ENCODE measurements around the gene SGMS2.

DNA sequence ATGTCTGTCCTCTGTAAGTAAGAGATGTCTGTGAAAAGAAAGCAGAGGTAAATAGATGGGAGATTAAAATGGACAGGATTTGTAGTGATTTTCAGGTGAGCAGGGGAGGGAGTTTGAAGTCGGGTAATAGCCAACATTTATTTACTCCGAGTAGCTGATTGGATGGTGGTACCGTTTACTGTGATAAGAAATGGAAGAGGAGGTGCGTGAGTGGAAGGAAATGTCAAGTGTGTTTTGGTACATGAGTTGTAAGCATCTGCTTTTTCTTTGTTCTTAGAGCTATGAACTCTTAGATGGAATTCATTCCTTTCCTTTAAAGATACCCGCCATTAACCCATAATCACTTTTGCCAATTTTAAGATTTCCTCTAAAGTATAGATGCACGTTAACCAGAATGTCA, 45.5 kb downstream of the SGMS2 start:
- TF ChIP-seq, protein P1, sequence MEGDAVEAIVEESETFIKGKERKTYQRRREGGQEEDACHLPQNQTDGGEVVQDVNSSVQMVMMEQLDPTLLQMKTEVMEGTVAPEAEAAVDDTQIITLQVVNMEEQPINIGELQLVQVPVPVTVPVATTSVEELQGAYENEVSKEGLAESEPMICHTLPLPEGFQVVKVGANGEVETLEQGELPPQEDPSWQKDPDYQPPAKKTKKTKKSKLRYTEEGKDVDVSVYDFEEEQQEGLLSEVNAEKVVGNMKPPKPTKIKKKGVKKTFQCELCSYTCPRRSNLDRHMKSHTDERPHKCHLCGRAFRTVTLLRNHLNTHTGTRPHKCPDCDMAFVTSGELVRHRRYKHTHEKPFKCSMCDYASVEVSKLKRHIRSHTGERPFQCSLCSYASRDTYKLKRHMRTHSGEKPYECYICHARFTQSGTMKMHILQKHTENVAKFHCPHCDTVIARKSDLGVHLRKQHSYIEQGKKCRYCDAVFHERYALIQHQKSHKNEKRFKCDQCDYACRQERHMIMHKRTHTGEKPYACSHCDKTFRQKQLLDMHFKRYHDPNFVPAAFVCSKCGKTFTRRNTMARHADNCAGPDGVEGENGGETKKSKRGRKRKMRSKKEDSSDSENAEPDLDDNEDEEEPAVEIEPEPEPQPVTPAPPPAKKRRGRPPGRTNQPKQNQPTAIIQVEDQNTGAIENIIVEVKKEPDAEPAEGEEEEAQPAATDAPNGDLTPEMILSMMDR (IDR thresholded peaks at IDR 0.05 in 4 of 5, conservative IDR thresholded peaks at IDR 0.05 in 1 of 5): no peak
- TF ChIP-seq POLR2A (IDR thresholded peaks at IDR 0.05): no peak

Measured in gastrocnemius medialis (tissue), 4 donors.